ENCODE data around the gene VAC14.

The VAC14 gene

DNA sequence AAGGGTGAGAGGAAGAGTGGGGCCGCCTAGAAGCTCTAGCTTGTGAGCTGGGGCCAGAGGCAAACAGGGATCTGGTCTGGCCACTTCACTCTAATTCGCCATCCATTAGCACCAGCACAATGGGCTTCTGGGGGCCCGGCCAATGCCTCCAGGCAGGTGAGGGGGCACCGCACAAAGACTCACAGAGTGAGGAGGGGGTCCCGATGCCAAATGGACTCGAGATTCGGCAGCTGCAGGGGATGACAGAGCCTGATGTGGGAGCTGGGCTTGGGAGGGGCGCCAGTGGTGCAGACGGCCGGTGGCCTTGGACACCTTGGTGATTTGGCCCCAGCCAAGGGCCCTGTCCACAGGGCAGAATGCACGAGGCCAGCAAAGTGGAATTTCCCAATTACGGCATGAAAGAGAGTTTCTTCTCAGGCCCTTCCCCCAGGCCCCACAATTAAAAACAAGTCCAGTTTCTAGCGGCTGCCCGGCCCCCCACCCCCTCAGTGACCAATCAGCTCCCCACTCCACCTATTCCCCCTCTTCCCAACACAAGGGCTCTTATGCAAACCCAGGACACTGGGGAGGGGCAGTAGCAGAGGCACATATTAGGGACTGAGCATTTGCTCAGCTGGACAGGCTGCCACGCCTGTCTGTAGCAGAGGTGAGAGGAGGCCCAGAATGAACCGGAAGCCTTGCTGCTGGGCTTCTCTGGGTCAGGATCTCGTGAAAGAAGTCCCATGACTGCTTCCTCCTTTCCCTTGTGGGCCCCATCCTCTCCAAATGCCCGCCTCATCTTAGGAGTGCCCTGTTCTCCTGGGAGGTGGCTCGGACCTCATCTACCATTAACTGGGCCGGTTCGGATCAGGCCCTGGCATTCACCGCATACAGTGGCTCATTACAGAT, 75.7 kb downstream of the VAC14 start:
- DNase-seq (ENCODE audit: low read depth) = no peak

DNA sequence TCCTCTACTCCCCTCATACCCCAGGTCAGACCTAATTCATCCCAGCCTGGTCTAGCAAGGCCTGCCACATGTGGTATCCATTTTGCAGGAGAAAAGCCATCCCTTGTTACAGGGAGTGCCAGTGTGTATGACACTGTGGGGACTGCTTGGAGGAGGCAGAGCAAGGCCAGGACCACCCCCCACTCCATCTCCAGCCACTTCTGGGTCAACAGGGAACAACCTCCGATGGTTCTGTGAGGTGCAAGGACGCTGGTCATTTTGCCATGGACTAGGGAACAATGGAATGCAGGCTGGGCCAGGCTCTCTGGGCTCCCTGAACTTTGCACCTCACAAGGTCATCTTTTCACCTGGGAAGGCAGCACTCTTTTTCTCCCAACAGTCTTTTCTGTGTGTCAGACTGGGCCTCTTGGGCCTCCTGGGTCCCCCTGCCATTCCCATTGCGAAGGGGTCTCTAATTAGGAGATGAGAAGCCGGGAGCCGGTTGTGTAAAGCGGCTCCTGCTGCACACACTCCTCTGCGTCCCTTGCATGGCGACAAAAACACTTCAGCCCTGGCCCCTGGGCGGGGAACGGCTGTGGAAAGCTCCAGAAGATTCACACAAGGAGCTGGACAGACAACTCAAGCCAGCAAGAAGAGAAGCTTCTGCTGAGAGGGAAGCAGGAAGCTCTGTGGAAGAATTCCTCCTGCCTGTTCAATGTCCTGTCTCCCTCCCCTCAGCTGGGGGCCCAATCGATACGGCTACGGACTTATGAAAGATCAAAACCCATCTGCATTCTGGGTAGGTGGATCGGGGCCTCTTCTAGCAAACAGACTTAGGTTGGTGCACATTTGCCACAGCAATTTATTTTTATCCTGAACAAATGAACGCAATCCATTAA, 76.6 kb downstream of the VAC14 start:
- DNase-seq (ENCODE audit: low read depth) = no peak

DNA sequence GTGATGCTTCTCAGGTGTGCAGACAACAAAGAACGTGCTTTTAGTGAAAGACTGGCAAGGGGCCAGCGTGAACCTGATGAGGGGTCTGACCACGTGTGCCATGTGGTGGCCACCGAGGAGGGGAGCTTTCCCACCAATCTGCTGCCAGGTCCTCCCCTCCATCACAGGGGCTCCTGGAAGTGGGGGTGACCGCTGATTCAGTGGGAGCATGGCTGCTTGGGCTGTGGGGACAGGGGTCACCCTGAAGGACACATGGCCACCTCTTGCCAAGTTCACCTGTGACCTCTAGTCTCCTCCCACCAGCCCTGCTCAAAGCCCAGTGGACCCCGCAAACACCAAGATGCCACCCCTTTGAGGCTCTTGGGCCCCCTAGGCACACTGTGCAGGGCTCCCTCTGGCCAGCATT, 77.2 kb downstream of the VAC14 start:
- no peak for DNase-seq (ENCODE audit: low read depth)

DNA sequence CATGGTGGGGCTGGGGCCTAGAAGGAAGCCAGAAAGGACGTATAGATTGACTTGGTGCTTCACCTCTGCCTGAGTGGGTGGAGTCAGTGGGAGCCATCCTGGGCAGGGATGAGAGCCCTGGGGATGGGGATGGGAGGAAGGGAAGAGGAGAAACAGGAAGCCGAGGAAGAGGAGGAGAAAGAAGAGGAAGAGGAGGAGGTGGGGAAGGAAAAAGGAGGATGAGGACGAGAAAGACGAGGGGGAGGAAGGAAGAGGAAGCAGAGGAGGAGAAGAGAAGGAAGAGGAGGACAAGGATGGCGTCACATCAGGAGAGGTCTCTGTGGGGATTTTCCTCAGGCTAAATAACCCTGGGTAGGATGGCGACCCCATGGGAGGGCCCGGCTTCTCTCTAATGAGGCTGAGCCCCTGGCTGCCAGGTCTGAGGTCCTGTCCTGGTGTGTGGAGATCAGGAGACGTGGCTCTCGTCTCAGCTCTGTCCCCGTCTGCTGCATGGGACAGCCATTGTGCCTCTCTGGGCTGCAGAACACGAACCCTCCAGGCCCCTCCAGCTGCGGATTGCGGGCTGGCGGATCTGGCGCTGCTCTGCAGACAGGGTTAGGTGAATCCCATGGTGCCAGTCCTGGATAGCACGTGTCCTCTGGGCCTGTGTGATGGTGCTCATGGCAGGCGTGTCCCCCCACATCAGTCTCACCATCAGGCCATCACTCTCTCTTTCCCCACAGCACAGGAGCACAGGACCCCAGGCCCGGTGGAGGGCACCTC, 79.6 kb downstream of the VAC14 start:
- no peak for DNase-seq (ENCODE audit: low read depth)

DNA sequence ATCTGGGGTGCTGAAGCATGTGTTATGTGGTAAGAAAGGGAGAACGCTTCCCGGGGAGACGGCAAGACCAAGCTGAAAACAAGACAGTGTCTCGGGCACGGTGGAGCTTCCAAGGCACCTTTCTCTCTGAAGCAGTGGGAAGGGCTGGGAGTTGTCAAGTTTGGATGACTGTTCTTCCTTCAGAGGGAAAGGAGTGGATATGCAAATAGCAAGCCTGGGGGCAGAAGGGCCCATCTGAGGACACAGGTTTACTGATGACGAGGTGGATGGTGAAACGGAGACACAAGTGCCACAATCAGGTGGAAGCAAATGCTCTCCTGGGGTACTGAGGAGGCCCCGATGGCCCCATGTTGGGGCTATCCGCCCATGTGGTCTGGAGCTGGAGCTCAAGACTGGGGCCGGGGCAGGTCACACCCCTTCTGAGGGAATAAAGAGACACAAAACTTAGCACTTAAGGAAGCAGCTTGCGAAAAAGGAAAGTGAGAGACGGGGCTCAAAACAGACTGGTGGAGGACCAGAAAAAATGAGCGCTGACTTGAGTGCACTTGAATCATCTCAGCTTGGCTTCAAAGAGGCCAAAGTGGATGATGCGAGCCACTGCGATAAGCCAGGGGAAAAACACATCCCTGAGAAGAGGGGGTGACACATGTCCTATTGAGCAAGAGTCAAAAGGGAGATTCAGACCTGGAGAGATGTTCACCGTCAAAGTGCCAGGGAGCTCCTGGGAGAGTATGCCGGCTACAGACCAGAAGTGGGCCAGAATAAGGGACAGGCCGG, 80.3 kb downstream of the VAC14 start:
- no peak for DNase-seq (ENCODE audit: low read depth)

DNA sequence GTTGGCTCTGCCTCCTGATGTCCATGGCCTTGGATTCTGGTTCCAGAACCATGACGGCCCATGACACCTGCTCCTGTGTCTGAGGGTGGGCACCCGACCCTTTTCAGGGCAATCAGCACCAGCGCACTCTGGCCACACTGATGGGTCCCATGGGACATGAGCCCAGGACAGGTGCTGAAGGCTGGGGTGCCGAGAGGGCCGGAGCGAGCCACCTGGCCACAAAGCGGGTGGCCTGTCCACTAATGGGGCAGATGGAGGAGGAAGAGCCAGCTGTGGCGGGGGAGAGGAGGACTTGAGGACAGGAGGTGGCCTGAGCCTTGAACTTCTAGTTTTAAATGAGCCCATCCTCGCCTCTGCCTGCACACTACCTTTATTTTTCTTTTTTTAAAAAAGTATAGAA, 83.9 kb downstream of the VAC14 start:
- no peak for DNase-seq (ENCODE audit: low read depth)

DNA sequence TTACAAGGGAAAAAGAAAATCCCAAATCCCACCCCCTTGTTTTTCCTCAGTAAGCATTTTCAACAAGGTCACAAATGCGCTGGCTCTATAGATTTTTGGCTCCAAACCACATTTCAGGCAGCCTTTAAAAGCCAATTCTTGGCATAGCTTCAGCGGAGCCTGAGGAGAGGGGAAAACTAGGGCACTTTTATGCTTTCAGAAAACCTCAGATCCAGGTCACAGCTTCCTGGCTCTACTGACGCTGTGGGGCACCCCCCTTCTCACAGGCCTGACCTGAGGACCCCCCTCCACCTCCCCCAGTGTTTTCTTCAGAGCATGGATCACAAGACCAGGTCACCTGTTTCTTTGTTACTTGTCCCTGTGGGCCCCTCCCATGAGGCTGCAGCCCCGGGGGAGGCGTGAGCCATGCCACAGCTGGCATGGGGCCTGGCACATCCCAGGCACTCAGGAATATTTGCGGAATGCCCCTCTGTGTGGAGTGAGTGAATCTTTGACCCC, 85.0 kb downstream of the VAC14 start:
- DNase-seq (ENCODE audit: low read depth) = no peak

DNA sequence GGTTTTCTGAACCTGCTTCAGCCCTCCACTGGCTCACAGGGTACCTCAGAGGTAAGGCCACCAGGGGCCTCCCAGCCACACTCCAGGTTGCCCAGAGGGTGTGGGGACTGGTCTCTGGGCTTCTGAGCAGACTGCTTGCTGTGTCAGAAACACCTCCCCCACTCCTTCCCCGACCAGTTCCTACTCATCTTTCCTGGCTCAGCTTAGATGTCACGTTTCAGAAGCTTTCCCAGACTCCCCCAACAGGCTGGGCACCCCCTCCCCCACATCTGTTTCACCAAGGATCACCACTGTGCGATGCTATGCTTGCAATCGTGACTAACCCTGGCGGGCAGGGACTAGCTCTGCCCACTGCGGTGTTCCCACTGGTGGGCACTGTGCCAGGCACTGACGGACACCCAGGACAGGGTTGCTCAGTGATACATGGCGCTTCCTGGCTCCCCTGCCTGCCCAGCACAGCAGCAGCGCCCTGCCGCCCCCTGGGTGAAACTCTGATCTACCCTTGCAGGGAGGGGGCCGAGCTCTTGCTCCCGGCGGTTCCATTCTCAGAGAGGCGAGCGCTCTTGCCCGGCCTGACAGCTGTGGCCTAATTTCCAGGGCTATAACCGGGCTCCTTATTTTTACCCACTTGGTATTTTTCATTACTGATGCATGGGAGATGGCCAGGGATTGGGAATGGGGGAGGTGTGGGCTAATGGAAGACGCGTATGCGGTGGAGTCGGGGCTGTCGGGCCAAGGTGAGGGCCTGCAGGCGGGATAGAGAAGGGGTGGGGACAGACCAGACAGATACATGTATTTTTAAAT, 85.7 kb downstream of the VAC14 start:
- no peak for DNase-seq (ENCODE audit: low read depth)

DNA sequence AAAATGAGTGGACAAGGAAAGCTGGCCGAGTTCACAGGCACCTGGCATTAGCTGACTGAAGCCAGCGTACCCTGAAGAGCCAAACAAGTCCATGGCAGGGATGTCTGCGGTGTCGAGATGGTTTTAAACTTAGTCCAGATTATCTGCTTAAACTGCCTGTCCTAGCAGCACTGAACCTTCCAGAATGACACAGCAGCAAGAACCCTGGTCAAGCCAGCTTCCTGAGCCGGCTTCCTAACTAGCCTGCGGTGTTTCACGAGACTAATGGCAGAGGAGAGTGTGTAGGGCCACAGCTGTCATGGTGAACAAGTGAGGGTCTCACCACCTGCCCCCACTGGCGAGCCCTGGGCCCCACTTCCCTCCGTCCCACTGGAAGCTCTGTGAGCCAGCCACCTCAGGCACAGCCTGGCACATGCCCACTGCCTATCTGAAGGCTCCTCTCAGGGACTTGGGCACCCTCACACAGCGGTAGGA, 86.3 kb downstream of the VAC14 start:
- no peak for DNase-seq (ENCODE audit: low read depth)

DNA sequence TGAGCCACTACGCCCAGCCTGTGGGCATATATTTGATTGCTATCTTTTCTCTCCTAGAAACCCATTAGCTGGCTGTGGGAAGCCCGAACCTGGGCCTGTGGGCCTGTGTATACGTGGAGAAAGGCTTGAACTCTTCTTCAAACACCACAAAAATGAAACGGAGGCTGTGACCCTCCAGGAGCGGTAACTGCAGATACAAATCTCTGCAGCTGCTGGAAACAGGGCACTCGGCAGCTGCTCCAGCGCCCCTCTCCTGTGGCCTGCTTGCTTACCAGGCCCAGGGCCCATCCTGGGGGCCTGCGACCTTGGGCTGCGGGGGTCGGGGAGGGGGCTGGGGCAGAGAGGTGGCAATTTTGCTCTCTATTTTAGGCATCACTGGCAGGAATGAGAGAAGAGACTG, 87.1 kb downstream of the VAC14 start:
- no peak for DNase-seq (ENCODE audit: low read depth)

DNA sequence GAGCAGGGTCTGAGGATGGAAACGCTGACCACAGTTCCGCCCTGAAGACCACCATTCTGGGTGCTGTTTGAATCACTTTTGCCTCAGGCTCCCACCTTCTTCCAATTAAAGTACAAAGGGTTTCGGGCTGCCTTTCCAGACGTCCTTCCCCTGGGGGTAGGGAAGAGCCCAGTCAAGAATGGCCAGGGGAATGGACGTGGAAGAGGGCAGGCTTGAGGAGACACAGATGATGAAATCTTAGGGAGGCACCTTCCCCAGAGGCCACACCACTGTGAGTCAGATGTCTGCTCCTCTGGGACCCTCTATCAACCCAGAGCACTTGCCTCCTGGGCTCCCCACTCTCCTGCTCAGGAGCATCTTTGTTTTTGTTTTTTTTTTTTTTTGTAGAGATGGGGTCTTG, 87.6 kb downstream of the VAC14 start:
- DNase-seq (ENCODE audit: low read depth) = no peak

DNA sequence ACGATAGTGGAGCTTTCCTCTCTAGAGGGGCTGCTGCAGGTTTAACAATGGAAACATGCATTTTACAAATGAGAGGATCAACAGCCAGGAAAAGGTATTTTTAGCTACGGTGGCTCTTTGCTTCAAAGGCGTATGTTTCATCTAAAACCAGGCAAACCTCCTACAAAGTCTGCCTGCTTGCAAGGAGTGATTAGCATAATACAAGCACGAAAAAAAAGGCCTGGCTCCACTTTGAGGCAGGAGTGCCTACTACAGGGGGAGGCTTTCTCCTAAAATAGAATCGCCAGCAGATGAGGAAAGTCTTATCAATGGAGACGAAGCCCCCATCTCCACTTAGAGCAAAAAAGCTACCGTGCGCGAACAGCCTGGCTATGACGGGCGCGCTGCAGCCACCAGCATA, 88.0 kb downstream of the VAC14 start:
- DNase-seq (ENCODE audit: low read depth) = no peak

DNA sequence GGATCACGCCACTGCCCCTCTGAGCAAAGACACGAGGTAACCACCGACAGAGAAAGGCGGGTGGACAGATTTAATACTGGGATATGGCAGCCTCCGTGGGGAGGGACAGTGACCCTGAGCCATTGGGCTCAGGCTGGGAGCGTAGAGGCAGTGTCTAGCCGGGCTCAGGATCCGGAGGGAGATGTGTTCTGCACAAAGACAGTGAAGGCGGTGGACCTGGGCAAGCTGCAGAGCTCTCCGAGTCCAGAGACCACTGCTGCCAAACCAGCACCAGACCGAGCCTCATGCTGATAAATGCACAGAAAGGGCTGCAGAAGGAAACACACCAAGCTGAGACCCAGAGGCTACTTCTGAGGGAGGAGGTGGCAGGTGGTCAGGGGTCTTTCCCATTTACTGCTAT, 88.6 kb downstream of the VAC14 start:
- no peak for DNase-seq (ENCODE audit: low read depth)

DNA sequence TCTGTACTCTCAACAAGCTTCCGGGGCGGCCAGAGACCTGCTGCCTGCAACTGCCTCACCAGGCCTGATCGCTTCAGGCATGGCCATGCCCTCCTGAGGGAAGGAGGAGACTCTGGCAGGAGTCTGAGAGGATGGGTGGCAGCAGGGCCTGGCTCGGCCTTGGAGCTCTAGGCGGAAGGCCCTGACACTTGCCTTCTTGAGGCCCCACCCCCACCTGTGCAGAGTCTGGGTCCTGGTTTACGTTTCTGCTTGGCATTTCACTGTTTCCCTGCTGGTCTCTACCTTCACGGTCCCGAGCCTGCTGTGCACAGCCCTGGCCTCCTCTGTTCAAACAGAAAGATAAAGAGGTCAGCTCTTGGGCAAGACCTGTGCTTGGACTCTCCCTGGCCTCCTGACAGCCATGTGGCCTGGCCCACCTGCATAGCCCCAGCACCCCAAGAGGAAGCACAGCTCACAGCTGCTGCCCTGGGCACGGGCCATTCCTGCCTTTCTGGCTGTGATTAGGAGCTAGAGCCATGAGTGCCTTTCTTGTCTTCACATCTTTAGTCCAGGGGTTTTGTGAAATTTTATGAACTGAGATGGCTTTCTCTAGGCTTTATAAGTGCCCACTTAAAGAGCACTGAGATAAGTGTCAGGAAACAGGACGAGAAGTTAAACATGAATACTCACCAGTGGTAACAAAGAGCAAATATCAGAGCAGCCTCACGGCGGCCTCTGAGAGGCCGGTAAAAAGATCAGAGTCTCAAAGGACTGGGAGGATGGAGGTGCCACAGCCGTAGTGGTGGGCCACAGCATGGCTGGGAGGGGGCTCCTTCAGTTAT, 89.5 kb downstream of the VAC14 start:
- DNase-seq (ENCODE audit: low read depth) = no peak

DNA sequence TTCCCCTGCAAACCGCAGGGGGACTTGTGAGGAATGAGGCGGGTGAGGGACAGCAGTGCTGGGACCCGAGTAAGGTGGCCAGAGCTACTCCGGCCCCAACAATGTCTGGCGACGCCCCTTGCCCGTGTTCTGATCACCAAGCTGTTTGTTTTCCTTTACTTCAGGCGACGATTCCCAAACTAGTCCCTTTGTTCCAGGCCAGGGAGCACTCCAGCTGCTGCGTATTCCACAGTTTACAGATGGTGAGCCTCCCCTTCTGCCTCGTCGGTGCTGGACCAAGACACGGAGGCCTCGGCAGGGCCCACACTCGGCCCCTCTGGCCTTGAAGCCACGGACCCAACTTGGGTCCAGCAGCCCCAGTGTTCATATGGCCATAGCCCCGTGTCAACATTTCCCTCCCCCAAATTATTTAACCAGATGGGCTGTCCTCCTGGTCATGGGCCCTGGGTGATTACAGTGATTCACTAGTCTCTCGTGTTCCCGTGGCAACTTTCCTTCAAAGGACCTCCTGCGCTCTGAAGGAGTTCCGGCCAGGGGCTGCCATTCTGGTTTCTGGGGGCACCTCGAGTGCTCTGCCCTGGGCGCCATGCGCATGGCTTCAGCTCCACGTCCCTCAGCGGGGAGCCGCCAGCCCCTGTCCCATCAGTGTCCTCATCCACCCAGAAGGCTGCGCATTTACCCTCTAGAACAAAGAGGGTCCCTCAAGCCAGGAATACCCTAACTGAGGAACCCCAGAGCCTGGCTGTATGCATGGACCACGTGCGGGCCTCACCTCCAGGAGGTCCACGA, 90.3 kb downstream of the VAC14 start:
- no peak for DNase-seq (ENCODE audit: low read depth)

DNA sequence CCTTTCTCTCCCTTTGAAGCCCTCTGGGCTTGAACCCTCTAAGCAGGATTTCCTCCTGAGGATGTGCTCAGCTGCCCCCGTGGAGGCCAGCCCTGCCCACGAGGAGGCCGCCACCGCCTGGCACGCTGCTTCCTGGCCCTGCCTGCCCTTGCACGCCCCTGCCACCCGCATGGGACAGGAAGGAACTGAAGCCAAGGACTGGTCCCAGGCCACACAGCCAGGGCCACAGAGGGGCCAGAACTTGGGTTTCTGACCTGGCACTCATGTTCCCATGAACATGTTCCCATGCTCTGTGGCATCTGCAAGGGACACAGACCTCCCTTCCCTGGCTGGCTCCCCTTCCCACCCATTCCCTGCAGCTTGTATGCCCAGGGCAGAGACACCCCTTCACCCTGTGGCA, 91.0 kb downstream of the VAC14 start:
- DNase-seq (ENCODE audit: low read depth) = no peak

DNA sequence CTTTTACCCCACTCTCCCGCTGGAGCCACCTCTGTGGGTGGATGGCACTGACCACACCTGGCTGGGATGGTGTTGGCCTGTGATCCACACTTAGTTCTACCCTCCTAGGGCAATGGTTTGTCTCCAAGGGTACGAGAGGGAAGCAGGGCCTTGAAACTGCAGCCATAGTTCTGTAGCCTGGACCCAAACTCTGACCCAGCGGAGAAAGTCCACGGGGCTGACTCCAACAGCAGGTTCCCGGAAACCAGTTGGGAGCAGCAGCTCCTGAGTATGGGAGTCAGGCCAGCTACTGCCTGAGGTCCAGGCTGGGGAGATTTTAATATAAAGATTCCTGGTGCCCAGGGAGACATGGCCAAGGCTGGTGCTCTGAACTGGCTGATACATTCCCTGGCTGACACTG, 91.5 kb downstream of the VAC14 start:
- DNase-seq (ENCODE audit: low read depth) = no peak

DNA sequence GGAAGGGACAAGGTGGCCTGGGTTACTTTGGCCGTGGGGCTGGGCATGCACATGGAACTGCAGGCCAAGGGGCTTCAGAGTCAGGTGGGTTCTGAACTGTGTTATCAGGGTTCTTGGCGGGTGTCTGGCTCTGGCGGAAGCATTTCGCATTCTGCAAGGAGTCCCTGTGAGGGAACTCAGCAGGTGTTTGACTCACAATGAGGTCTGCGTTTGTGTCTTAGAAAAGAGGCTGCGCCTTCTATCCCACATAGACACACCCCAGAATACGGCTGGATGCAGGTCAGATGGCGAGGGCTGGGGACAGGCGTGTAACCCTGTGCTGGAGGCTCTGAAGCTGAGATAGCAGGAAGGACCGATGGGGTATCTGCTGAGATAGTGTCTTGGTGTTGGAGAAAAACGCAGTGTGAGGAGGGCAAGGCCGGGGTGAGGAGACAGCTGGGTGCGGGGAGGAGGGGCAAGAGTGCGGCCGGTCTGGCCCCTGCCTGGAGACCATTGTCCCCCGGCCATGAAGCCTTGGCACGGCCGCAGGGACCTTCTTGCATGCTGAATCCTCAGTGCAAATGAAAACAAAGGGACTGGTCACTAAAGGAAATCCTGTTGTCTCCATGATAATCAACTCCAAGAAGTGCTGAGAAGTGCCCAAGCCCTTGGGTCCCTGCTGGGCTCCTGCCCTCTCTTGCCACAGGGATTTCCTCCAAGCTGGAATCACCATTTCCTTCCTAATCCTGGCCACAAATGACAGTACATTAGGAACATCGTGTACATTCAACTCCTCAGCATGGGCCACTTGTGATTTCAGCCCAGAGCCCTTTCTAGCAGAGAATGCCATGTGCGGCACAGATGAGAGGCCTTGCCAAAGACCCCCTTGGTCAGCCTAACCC, 92.4 kb downstream of the VAC14 start:
- no peak for DNase-seq (ENCODE audit: low read depth)

Measured in stimulated activated CD8-positive, alpha-beta memory T cell treated with anti-CD3 and anti-CD28 coated beads, Interleukin-12 subunit alpha, Interleukin-12 subunit beta, amount 100 ng/mL, for 1 hour (primary cell).